Activated CD4-positive, alpha-beta memory T cell treated with anti-CD3 and anti-CD28 coated beads, Interleukin-2, amount 10 ng/mL, durations not matched to agents 7 days and 5 days (primary cell): Measurements from ENCODE around the gene MYH14. TPM values are rescaled to one million over a fixed set of nuclear protein-coding genes. Genes with fewer than 3 reads are reported as not detected.
"Not testable (repeated sequence)": the region's sequence is repeated elsewhere in the genome, so short reads cannot be mapped to it uniquely, and the experiment has no call there.

Experiments
- CTCF ChIA-PET: fragments of 350-600 bp; sonication (Branson Sonifier 250); formaldehyde crosslinking; loops from one replicate; lab custom pipeline; 2021; ENCODE audit warnings: antibody characterized with exemption, inconsistent platforms; lab: Charles Lee
- POLR2A ChIA-PET: fragments of 350-600 bp; sonication (Branson Sonifier 250); formaldehyde crosslinking; loops from one replicate; lab custom pipeline; 2021; ENCODE audit warnings: antibody characterized with exemption; lab: Charles Lee
- DNase-seq: peaks from one replicate; pipeline ENCODE4 v3.0.0-alpha.2; 2020
- H3K27ac Mint-ChIP-seq: one replicate; pipeline ENCODE4 v1.8.0; 2021; ENCODE audit warnings: mild to moderate bottlenecking, mixed read lengths
- H3K27me3 Mint-ChIP-seq: one replicate; pipeline ENCODE4 v1.8.0; 2021; ENCODE audit warnings: mixed read lengths
- H3K36me3 Mint-ChIP-seq: one replicate; pipeline ENCODE4 v1.8.0; 2021; ENCODE audit warnings: low read depth, mixed read lengths
- H3K4me1 Mint-ChIP-seq: one replicate; pipeline ENCODE4 v1.8.0; 2021; ENCODE audit warnings: mixed read lengths
- H3K4me3 Mint-ChIP-seq: one replicate; pipeline ENCODE4 v1.8.0; 2021; ENCODE audit warnings: mild to moderate bottlenecking, mixed read lengths
- H3K9me3 Mint-ChIP-seq: one replicate; pipeline ENCODE4 v1.8.0; 2021; ENCODE audit warnings: mixed read lengths
- total RNA-seq, 2 experiments: library from RNA; stranded (reverse); gene quantifications; one replicate each; pipeline ENCODE4 v1.2.3, GENCODE V29; 2021

Gene MYH14
- total RNA-seq, 2 experiments from 2014 or later = not detected

GRCh38 chr19:50327461-50328223 lies 124.2 kb downstream of the MYH14 start:
- H3K27me3 Mint-ChIP-seq = peaks cover 30% of the 10 kb centered on the region
- POLR2A ChIA-PET = interaction anchor here (3.5 kb wide), 1 partner anchor 30 kb away, joined by 13 read pairs; no protein-coding TSS in a partner anchor

GRCh38 chr19:50328224-50328872 lies 124.9 kb downstream of the MYH14 start:
- H3K27me3 Mint-ChIP-seq = peaks cover 30% of the 10 kb centered on the region
- H3K27ac Mint-ChIP-seq = no peak overlapping the region
- H3K4me1 Mint-ChIP-seq = peaks cover 64% of the 10 kb centered on the region
- peaks cover 21% of the 10 kb centered on the region for H3K36me3 Mint-ChIP-seq
- H3K4me3 Mint-ChIP-seq = no peak overlapping the region
- CTCF ChIA-PET = interaction anchor here (0.6 to 1.5 kb wide), 7 partner anchors 11 to 74 kb away, joined by 3 to 7 read pairs (median 4); no protein-coding TSS in a partner anchor
- DNase-seq = no peak
- H3K9me3 Mint-ChIP-seq = peaks cover 2% of the 10 kb centered on the region
- POLR2A ChIA-PET = interaction anchor here (1.0 to 3.5 kb wide), 3 partner anchors 13 to 29 kb away, joined by 7 to 13 read pairs (median 8); no protein-coding TSS in a partner anchor

More at GRCh38 chr19:50327461-50328223, 124.2 kb downstream of the MYH14 start:
- peak overlapping the region; percentile 63 for H3K4me3 Mint-ChIP-seq
- peaks cover 18% of the 10 kb centered on the region for H3K36me3 Mint-ChIP-seq
- CTCF ChIA-PET = interaction anchor here (0.8 to 1.0 kb wide), 2 partner anchors 12 to 73 kb away, joined by 3 to 4 read pairs; no protein-coding TSS in a partner anchor
- H3K4me1 Mint-ChIP-seq = peaks cover 59% of the 10 kb centered on the region
- peaks cover 2% of the 10 kb centered on the region for H3K9me3 Mint-ChIP-seq
- no peak for DNase-seq
- peak overlapping the region; percentile 47 for H3K27ac Mint-ChIP-seq

DNA sequence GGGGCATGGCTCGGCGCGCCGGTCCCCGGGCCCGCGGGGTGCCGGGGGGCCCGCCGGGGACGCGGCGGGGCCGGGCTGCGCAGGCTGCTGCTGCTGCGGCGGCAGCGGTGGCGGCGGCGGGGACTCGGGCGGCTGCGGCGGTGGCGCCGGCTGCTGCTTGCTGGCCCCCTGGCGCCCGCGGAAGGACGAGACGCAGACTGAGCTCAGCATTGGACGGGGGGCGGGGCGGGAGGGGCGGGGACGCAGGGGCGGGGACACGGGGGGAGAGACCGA lies 125.4 kb downstream of the MYH14 start:
- Mint-ChIP-seq H3K4me3 (peak overlapping the region; percentile 87), H3K27me3 (peaks cover 30% of the 10 kb centered on the region)

GRCh38 chr19:50329146-50329925 lies 125.9 kb downstream of the MYH14 start, which contains the start of gene KCNC3:
Gene KCNC3, minus strand, starts transcription at chr19:50329377. Its CDS starts 295 bp downstream, at chr19:50329082.
- POLR2A ChIA-PET = interaction anchor here (0.7 to 3.5 kb wide), 5 partner anchors 12 to 55 kb away, joined by 4 to 13 read pairs (median 7); partner anchors contain the start of gene POLD1
- CTCF ChIA-PET = interaction anchor here (0.6 to 1.5 kb wide), 8 partner anchors 10 to 75 kb away, joined by 3 to 8 read pairs (median 4); partner anchors contain the start of gene POLD1

More for the DNA sequence above, 125.4 kb downstream of the MYH14 start:
- H3K36me3 Mint-ChIP-seq = peaks cover 25% of the 10 kb centered on the region
- CTCF ChIA-PET = interaction anchor here (0.6 to 1.5 kb wide), 8 partner anchors 11 to 75 kb away, joined by 3 to 8 read pairs (median 4); partner anchors contain the start of gene POLD1
- no peak for DNase-seq
- H3K9me3 Mint-ChIP-seq = peaks cover 2% of the 10 kb centered on the region
- H3K4me1 Mint-ChIP-seq = peaks cover 68% of the 10 kb centered on the region
- POLR2A ChIA-PET = interaction anchor here (0.7 to 3.5 kb wide), 5 partner anchors 12 to 55 kb away, joined by 4 to 13 read pairs (median 7); partner anchors contain the start of gene POLD1
- H3K27ac Mint-ChIP-seq = peak overlapping the region; percentile 95

GRCh38 chr19:50329926-50330294 lies 126.5 kb downstream of the MYH14 start:
- POLR2A ChIA-PET = interaction anchor here (1.4 to 3.5 kb wide), 2 partner anchors 17 to 28 kb away, joined by 8 to 13 read pairs; no protein-coding TSS in a partner anchor
- peak overlapping the region; percentile 87 for H3K4me3 Mint-ChIP-seq
- H3K9me3 Mint-ChIP-seq, DNase-seq: not testable (repeated sequence)
- H3K36me3 Mint-ChIP-seq = peaks cover 26% of the 10 kb centered on the region
- peak overlapping the region; percentile 95 for H3K27ac Mint-ChIP-seq
- peaks cover 30% of the 10 kb centered on the region for H3K27me3 Mint-ChIP-seq
- CTCF ChIA-PET = interaction anchor here (1.0 to 1.2 kb wide), 3 partner anchors 16 to 55 kb away, joined by 4 to 8 read pairs (median 7); partner anchors contain the start of gene POLD1
- peaks cover 73% of the 10 kb centered on the region for H3K4me1 Mint-ChIP-seq

More at GRCh38 chr19:50329146-50329925, 125.9 kb downstream of the MYH14 start, which contains the start of gene KCNC3:
- Mint-ChIP-seq H3K4me3 (peak within 1 kb of the TSS; percentile 87), H3K27ac (peak within 1 kb of the TSS; percentile 95), H3K27me3 (peaks cover 30% of the 10 kb centered on the region), H3K9me3 (peaks cover 2% of the 10 kb centered on the region), H3K36me3 (peaks cover 26% of the 10 kb centered on the region), H3K4me1 (peaks cover 73% of the 10 kb centered on the region)
- DNase-seq = peak; percentile 99

DNA sequence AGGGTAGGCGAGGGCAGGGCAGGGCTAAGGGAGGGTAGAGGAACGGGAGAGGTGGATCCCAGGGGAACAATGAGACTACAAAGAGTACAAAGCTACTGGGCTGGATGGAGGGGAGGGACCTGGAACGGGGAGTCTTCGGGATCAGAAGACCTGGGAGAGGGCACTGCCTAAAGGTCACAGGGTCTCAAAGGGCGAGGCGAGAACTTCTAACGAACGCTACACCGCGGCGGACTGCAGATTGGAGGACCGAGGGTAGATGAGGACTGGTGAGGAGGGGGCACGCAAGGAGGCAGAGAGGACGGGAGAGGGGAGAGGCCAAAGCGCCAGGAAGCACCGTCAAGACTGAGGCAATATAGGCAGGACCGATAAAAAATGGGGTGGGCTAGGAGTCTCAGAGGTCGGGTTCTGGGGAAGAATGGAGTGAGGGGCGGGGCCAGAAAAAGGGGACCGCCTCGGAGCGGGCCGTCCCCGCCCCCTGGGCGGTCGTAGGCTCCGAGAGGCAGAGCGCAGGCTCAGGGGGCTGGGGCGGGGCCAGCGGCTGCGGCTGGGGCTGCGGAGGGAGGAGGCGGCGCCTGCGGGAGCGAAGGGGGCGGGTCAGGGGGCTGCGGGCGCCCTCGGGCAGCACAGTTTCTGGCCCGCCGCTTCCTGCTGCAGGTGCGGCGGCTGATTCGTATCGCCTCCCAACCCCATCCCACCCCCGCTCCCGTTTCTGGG lies 127.1 kb downstream of the MYH14 start:
- Mint-ChIP-seq H3K9me3 (peaks cover 2% of the 10 kb centered on the region), H3K36me3 (peaks cover 31% of the 10 kb centered on the region), H3K27ac (peak overlapping the region; percentile 95), H3K27me3 (peaks cover 30% of the 10 kb centered on the region), H3K4me3 (peak overlapping the region; percentile 87), H3K4me1 (peaks cover 77% of the 10 kb centered on the region)
- CTCF ChIA-PET = no interaction called here
- DNase-seq = peak; percentile 93
- POLR2A ChIA-PET = interaction anchor here (3.5 kb wide), 1 partner anchor 27 kb away, joined by 13 read pairs; no protein-coding TSS in a partner anchor

GRCh38 chr19:50331221-50331993 lies 128.0 kb downstream of the MYH14 start:
- H3K4me1 Mint-ChIP-seq = peaks cover 75% of the 10 kb centered on the region
- CTCF ChIA-PET = no interaction called here
- no peak for DNase-seq

GRCh38 chr19:50331994-50332243 lies 128.5 kb downstream of the MYH14 start:
- POLR2A ChIA-PET = interaction anchor here (3.0 kb wide), 1 partner anchor 26 kb away, joined by 21 read pairs; no protein-coding TSS in a partner anchor
- Mint-ChIP-seq H3K36me3 (peaks cover 33% of the 10 kb centered on the region), H3K4me1 (peaks cover 70% of the 10 kb centered on the region), H3K9me3 (peaks cover 2% of the 10 kb centered on the region), H3K4me3 (peak overlapping the region; percentile 87), H3K27me3 (peaks cover 22% of the 10 kb centered on the region), H3K27ac (peak overlapping the region; percentile 70)
- no peak for DNase-seq
- CTCF ChIA-PET = no interaction called here

More at GRCh38 chr19:50331221-50331993, 128.0 kb downstream of the MYH14 start:
- Mint-ChIP-seq H3K27me3 (peaks cover 27% of the 10 kb centered on the region), H3K27ac (peak overlapping the region; percentile 70), H3K9me3 (peaks cover 2% of the 10 kb centered on the region), H3K36me3 (peaks cover 35% of the 10 kb centered on the region), H3K4me3 (peak overlapping the region; percentile 87)
- POLR2A ChIA-PET = interaction anchor here (3.0 to 3.5 kb wide), 2 partner anchors 26 to 27 kb away, joined by 13 to 21 read pairs; no protein-coding TSS in a partner anchor

- H3K27me3 Mint-ChIP-seq = peaks cover 17% of the 10 kb centered on the region
- peaks cover 28% of the 10 kb centered on the region for H3K36me3 Mint-ChIP-seq
- peaks cover 65% of the 10 kb centered on the region for H3K4me1 Mint-ChIP-seq
- peak overlapping the region; percentile 70 for H3K27ac Mint-ChIP-seq
- DNase-seq = no peak
- peak overlapping the region; percentile 87 for H3K4me3 Mint-ChIP-seq
- ChIA-PET POLR2A (interaction anchor here (1.0 to 3.0 kb wide), 3 partner anchors 14 to 31 kb away, joined by 3 to 21 read pairs (median 6); no protein-coding TSS in a partner anchor), CTCF (interaction anchor here (1.5 to 2.1 kb wide), 2 partner anchors 16 to 25 kb away, joined by 4 to 6 read pairs; no protein-coding TSS in a partner anchor)
- peaks cover 2% of the 10 kb centered on the region for H3K9me3 Mint-ChIP-seq
Observed at GRCh38 chr19:50332244-50333038, 129.0 kb downstream of the MYH14 start.

- peaks cover 26% of the 10 kb centered on the region for H3K36me3 Mint-ChIP-seq
- peaks cover 13% of the 10 kb centered on the region for H3K27me3 Mint-ChIP-seq
- ChIA-PET CTCF (interaction anchor here (0.5 to 2.1 kb wide), 5 partner anchors 14 to 395 kb away, joined by 3 to 6 read pairs (median 4); partner anchors contain the start of gene JOSD2), POLR2A (interaction anchor here (0.6 to 3.0 kb wide), 10 partner anchors 11 to 830 kb away, joined by 3 to 21 read pairs (median 3); partner anchors contain the start of gene POLD1)
- peak overlapping the region; percentile 89 for H3K27ac Mint-ChIP-seq
- H3K9me3 Mint-ChIP-seq = peaks cover 2% of the 10 kb centered on the region
- H3K4me1 Mint-ChIP-seq = peaks cover 60% of the 10 kb centered on the region
- peak overlapping the region; percentile 87 for H3K4me3 Mint-ChIP-seq
- DNase-seq = peak; percentile 95
Observed at GRCh38 chr19:50333235-50333736, 129.9 kb downstream of the MYH14 start.
